HG02610 (cell line): ENCODE data around the gene FLYWCH2.
A peak's percentile ranks its signal among the peaks of the same experiment; 100 is the strongest.

ENCODE experiments used
- ATAC-seq: cut with Tn5 transposase; IDR thresholded peaks from one replicate; pipeline ENCODE4 v1.9.1; 2021; ENCODE audit warnings: mild to moderate bottlenecking, moderate library complexity; ENCODE audit not compliant: unreplicated experiment

FLYWCH2 gene

GRCh38 chr16:2882650-2883457, at the start of gene FLYWCH2:
FLYWCH2 (plus strand) TSS chr16:2883215; CDS start chr16:2896450, 13,235 bp downstream.
- ATAC-seq = peak; percentile 85

- no peak for ATAC-seq
Measured at GRCh38 chr16:2833776-2834175, 49.2 kb upstream of the FLYWCH2 start.

GRCh38 chr16:2834968-2835367, 48.0 kb upstream of the FLYWCH2 start:
- ATAC-seq = no peak

- ATAC-seq = no peak
Measured at GRCh38 chr16:2835638-2836493, 47.1 kb upstream of the FLYWCH2 start.

- ATAC-seq = no peak
Measured at GRCh38 chr16:2836646-2837508, 46.1 kb upstream of the FLYWCH2 start.

- ATAC-seq = no peak
Measured at GRCh38 chr16:2838928-2839327, 44.1 kb upstream of the FLYWCH2 start.

GRCh38 chr16:2839650-2840450, 43.2 kb upstream of the FLYWCH2 start:
- ATAC-seq = no peak

- no peak for ATAC-seq
Measured at GRCh38 chr16:2840914-2841313, 42.1 kb upstream of the FLYWCH2 start.

GRCh38 chr16:2841606-2842339, 41.2 kb upstream of the FLYWCH2 start:
- no peak for ATAC-seq

- ATAC-seq = no peak
Measured at GRCh38 chr16:2842340-2843000, 40.5 kb upstream of the FLYWCH2 start.

- no peak for ATAC-seq
Measured at GRCh38 chr16:2843526-2843925, 39.5 kb upstream of the FLYWCH2 start.

GRCh38 chr16:2845116-2845515, 37.9 kb upstream of the FLYWCH2 start:
- ATAC-seq = no peak

GRCh38 chr16:2846511-2847310, 36.3 kb upstream of the FLYWCH2 start:
- no peak for ATAC-seq

- ATAC-seq = no peak
Measured at GRCh38 chr16:2848933-2849725, 33.9 kb upstream of the FLYWCH2 start.

GRCh38 chr16:2852003-2852730, 30.8 kb upstream of the FLYWCH2 start:
- no peak for ATAC-seq

GRCh38 chr16:2852731-2853507, 30.1 kb upstream of the FLYWCH2 start:
- no peak for ATAC-seq
